Sigmoid colon (tissue), 4 donors: ENCODE results near the gene SLC30A3.

Experiments
- EP300 ChIP-seq, 4 donors: sonication (generic); formaldehyde crosslinking; IDR thresholded peaks; one replicate each; pipeline ENCODE4 v1.6.1; 2017; ENCODE audit warnings: antibody characterized with exemption in 4 of 4
- POLR2A ChIP-seq, 2 donors: fragments of 450-650 bp; IDR thresholded peaks; one replicate each; pipeline ENCODE4 v1.6.1; 2016; ENCODE audit warnings: antibody characterized with exemption in 2 of 2, mild to moderate bottlenecking in 2 of 2, moderate library complexity in 2 of 2
- TF ChIP-seq, protein P1 (sequence below), 4 experiments: fragments of 450-650 bp in 3 of 4; fragments of 200-600 bp in 1 of 4; IDR thresholded peaks; one replicate each; pipeline ENCODE4 v1.5.1; 2016 to 2019; ENCODE audit warnings: antibody characterized with exemption in 4 of 4, mild to moderate bottlenecking in 3 of 4, moderate library complexity in 2 of 4

DNA sequence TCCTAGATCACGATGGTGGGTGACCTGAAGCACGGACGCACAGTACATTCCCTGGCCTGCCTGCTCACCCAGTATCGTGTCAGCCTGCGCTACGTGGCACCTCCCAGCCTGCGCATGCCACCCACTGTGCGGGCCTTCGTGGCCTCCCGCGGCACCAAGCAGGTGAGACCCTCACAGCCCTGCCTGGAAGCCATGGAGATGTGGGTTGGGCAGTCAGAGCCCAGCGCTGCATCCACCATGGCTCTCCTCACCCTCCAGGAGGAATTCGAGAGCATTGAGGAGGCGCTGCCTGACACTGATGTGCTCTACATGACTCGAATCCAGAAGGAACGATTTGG, 20.3 kb downstream of the SLC30A3 start:
- TF ChIP-seq EP300 (IDR thresholded peaks at IDR 0.05) (no peak), POLR2A (IDR thresholded peaks at IDR 0.05) (no peak)
- TF ChIP-seq, protein P1, sequence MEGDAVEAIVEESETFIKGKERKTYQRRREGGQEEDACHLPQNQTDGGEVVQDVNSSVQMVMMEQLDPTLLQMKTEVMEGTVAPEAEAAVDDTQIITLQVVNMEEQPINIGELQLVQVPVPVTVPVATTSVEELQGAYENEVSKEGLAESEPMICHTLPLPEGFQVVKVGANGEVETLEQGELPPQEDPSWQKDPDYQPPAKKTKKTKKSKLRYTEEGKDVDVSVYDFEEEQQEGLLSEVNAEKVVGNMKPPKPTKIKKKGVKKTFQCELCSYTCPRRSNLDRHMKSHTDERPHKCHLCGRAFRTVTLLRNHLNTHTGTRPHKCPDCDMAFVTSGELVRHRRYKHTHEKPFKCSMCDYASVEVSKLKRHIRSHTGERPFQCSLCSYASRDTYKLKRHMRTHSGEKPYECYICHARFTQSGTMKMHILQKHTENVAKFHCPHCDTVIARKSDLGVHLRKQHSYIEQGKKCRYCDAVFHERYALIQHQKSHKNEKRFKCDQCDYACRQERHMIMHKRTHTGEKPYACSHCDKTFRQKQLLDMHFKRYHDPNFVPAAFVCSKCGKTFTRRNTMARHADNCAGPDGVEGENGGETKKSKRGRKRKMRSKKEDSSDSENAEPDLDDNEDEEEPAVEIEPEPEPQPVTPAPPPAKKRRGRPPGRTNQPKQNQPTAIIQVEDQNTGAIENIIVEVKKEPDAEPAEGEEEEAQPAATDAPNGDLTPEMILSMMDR (IDR thresholded peaks at IDR 0.05): no peak
